GM12878 (cell line): ENCODE measurements around the gene NKX2-2. TPM values are rescaled to one million over a fixed set of nuclear protein-coding genes. Genes with fewer than 3 reads are reported as not detected.

Source experiments
- ATAC-seq: fragments of 200-7000 bp; cut with Tn5 transposase; 3 replicates; pipeline ENCODE4 v1.9.1; 2020; ENCODE audit warnings: mild to moderate bottlenecking, moderate library complexity
- BruUV-seq: library from RNA; stranded (reverse); fragments of 400-500 nt; replicated peaks from 2 replicates; lab custom pipeline; 2021; lab: Mats Ljungman, UMichigan
- CTCF ChIA-PET: fragments of 300-600 bp; sonication (Branson Sonifier 250); formaldehyde crosslinking; extraction: SDS; loops from one replicate; lab custom pipeline; 2021; ENCODE audit warnings: inconsistent platforms; lab: Yijun Ruan, JAX
- POLR2A ChIA-PET: fragments of 350-600 bp; formaldehyde crosslinking; extraction: SDS; loops from one replicate; lab custom pipeline; 2021; ENCODE audit warnings: inconsistent platforms; lab: Charles Lee
- RAD21 ChIA-PET: fragments of 300-600 bp; sonication (Branson Sonifier 250); formaldehyde crosslinking; loops from one replicate; lab custom pipeline; 2023; ENCODE audit warnings: antibody characterized with exemption; ENCODE audit not compliant: unreplicated experiment; lab: Charles Lee
- SMC1A ChIA-PET: fragments of 300-600 bp; sonication (Branson Sonifier 250); formaldehyde crosslinking; loops from one replicate; lab custom pipeline; 2023; ENCODE audit not compliant: unreplicated experiment, uncharacterized antibody; lab: Charles Lee
- DNase-seq: peaks from one replicate; pipeline ENCODE4 v3.0.0-alpha.2; 2011; ENCODE audit warnings: low read depth, low spot score
- FAIRE-seq: peaks from 3 replicates; lab custom pipeline; 2011; peaks lifted over from hg19 to GRCh38; lab: Jason Lieb, UNC
- H2AFZ ChIP-seq: 2 replicates; pipeline ENCODE4 v1.6.0; 2011; ENCODE audit warnings: low read depth, low read length, control low read depth; ENCODE audit not compliant: control insufficient read depth
- H3K27ac ChIP-seq: 2 replicates; pipeline ENCODE4 v1.5.1; 2011; ENCODE audit warnings: control low read depth; ENCODE audit not compliant: control insufficient read depth, insufficient read depth
- H3K27me3 ChIP-seq, 2 experiments: replicated peaks in 1 of 2; 2 replicates each; pipeline versions ENCODE4 v1.6.0 to v1.6.1; 2011; ENCODE audit warnings: low read length in 1 of 2; ENCODE audit not compliant: control insufficient read depth in 2 of 2, insufficient read depth in 2 of 2
- H3K36me3 ChIP-seq, 2 experiments: 2 replicates each; pipeline ENCODE4 v1.5.1; 2011; ENCODE audit warnings: low read length in 1 of 2; ENCODE audit not compliant: control insufficient read depth in 2 of 2, insufficient read depth in 2 of 2
- H3K4me1 ChIP-seq: 2 replicates; pipeline ENCODE4 v1.6.1; 2011; ENCODE audit warnings: mild to moderate bottlenecking, low read length, moderate library complexity, mixed read lengths; ENCODE audit not compliant: control insufficient read depth, insufficient read depth
- H3K4me2 ChIP-seq: 2 replicates; pipeline ENCODE4 v1.6.0; 2011; ENCODE audit warnings: control low read depth; ENCODE audit not compliant: control insufficient read depth, insufficient read depth
- H3K4me3 ChIP-seq: fragments of 200-600 bp; sonication (generic); 2 replicates; pipeline ENCODE4 v1.5.1; 2016
- H3K79me2 ChIP-seq: 2 replicates; pipeline ENCODE4 v1.6.0; 2011; ENCODE audit warnings: low read length; ENCODE audit not compliant: control insufficient read depth, insufficient read depth
- H3K9ac ChIP-seq: 2 replicates; pipeline ENCODE4 v1.8.0; 2011; ENCODE audit warnings: low read length, control low read depth, mixed read lengths; ENCODE audit not compliant: control insufficient read depth, insufficient read depth
- H3K9me3 ChIP-seq: replicated peaks from 3 replicates; pipeline ENCODE4 v1.5.1; 2011; ENCODE audit warnings: mild to moderate bottlenecking, low read length; ENCODE audit not compliant: control insufficient read depth, insufficient read depth
- H4K20me1 ChIP-seq: 2 replicates; pipeline ENCODE4 v1.6.0; 2011; ENCODE audit not compliant: control insufficient read depth, insufficient read depth
- E2F4 ChIP-seq: IDR thresholded peaks from 2 replicates; pipeline ENCODE4 v1.6.1; 2012; ENCODE audit warnings: low read depth, low read length, improper control_type of control experiment
- ESRRA ChIP-seq: IDR thresholded peaks from 2 replicates; pipeline ENCODE4 v1.6.1; 2012; ENCODE audit warnings: mild to moderate bottlenecking, low read length, improper control_type of control experiment
- FOS ChIP-seq: IDR thresholded peaks from 3 replicates; pipeline ENCODE4 v1.6.1; 2011; ENCODE audit warnings: borderline replicate concordance; ENCODE audit not compliant: insufficient read length; ENCODE audit errors: extremely low read depth
- FOXM1 ChIP-seq: IDR thresholded peaks from 2 replicates; pipeline ENCODE4 v1.6.1; 2012; ENCODE audit warnings: low read depth, mild to moderate bottlenecking, inconsistent platforms, low read length, moderate library complexity
- GABPA ChIP-seq: IDR thresholded peaks from 2 replicates; pipeline ENCODE4 v1.6.1; 2014; ENCODE audit warnings: antibody characterized with exemption, low read depth, mild to moderate bottlenecking, inconsistent platforms
- HDAC6 ChIP-seq: fragments of 200-600 bp; sonication (generic); IDR thresholded peaks from one replicate; pipeline ENCODE4 v1.8.0; 2017; ENCODE audit warnings: antibody characterized with exemption; ENCODE audit not compliant: unreplicated experiment
- NFIC ChIP-seq: IDR thresholded peaks from 2 replicates; pipeline ENCODE4 v1.6.1; 2012; ENCODE audit warnings: low read depth, mild to moderate bottlenecking, inconsistent platforms, low read length, moderate library complexity
- NR2C2 ChIP-seq: IDR thresholded peaks from 2 replicates; pipeline ENCODE4 v1.6.1; 2011; ENCODE audit warnings: borderline replicate concordance, low read depth; ENCODE audit not compliant: control insufficient read depth, insufficient read length
- PML ChIP-seq: IDR thresholded peaks from 2 replicates; pipeline ENCODE4 v1.6.1; 2012; ENCODE audit warnings: low read length, inconsistent platforms
- REST ChIP-seq: IDR thresholded peaks from 2 replicates; pipeline ENCODE4 v1.6.1; 2012; ENCODE audit warnings: mild to moderate bottlenecking, low read depth, low read length
- SMARCA5 ChIP-seq: fragments of 450-650 bp; IDR thresholded peaks from 2 replicates; pipeline ENCODE4 v1.6.1; 2017; ENCODE audit warnings: mild to moderate bottlenecking
- SPI1 ChIP-seq: IDR thresholded peaks from 2 replicates; pipeline ENCODE4 v1.6.1; 2011; ENCODE audit warnings: low read depth, mild to moderate bottlenecking, low read length, moderate library complexity, borderline replicate concordance; ENCODE audit not compliant: insufficient read depth
- TCF7 ChIP-seq: IDR thresholded peaks from 2 replicates; pipeline ENCODE4 v1.6.1; 2014; ENCODE audit warnings: antibody characterized with exemption, borderline replicate concordance
- USF1 ChIP-seq: IDR thresholded peaks from 2 replicates; pipeline ENCODE4 v1.6.1; 2011; ENCODE audit warnings: borderline replicate concordance, low read depth, mild to moderate bottlenecking, moderate library complexity, mixed read lengths, low read length; ENCODE audit not compliant: insufficient read depth; ENCODE audit errors: extremely low read length
- ZBED1 ChIP-seq: IDR thresholded peaks from 2 replicates; pipeline ENCODE4 v1.6.1; 2016; ENCODE audit warnings: borderline replicate concordance
- ZBTB33 ChIP-seq: fragments of 450-650 bp; IDR thresholded peaks from 2 replicates; pipeline ENCODE4 v1.6.1; 2017; ENCODE audit warnings: mild to moderate bottlenecking
- WGBS: methylation state at CpG from one replicate; pipeline ENCODE4 v1.1.6; 2016; ENCODE audit warnings: low lambda C conversion rate; ENCODE audit not compliant: insufficient replicate concordance, insufficient coverage; ENCODE audit errors: missing lambda C conversion rate; 5-methylcytosine and 5-hydroxymethylcytosine counted together
- in situ Hi-C: fragments of 300-500 bp; cut with MboI; formaldehyde crosslinking; loops from 9 replicates; pipeline ENCODE4 v1.14.3; 2018; ENCODE audit warnings: mixed read lengths
- intact Hi-C: fragments of 100-400 bp; cut with micrococcal nuclease; formaldehyde crosslinking; loops from one replicate; pipeline ENCODE4 v1.14.2; 2022; ENCODE audit not compliant: unreplicated experiment
- polyA plus RNA-seq, 11 experiments: library from polyadenylated mRNA; depleted of rRNA in 4 of 11; unstranded in 6 of 11; stranded (reverse) in 5 of 11; fragments of >200 nt; fragmentation: Nextera tagmentation in 4 of 11; fragmentation: Illumina TruSeq in 1 of 11; extraction: Ambion mirVana in 4 of 11; extraction: Trizol in 1 of 11; gene quantifications; 1 replicate in 1 of 11; 2 replicates in 10 of 11; pipeline versions ENCODE4 v1.2.1 to v1.2.3, GENCODE V29; 2011 to 2016; ENCODE audit warnings: inconsistent platforms in 2 of 11, missing spikeins in 2 of 11, low read depth in 1 of 11
- total RNA-seq, 4 experiments: library from RNA; depleted of rRNA in 3 of 4; stranded (reverse); fragments of >200 nt in 3 of 4; fragmentation: Illumina TruSeq in 1 of 4; extraction: Trizol in 1 of 4; gene quantifications; 2 replicates each; pipeline versions ENCODE4 v1.2.1 to v1.2.3, GENCODE V29; 2013 to 2021

NKX2-2 gene
- total and polyA plus RNA-seq, 10 of the 15 experiments (the other 5 are each of a cell fraction or from before 2014, with no cell fraction given), result not detected

GRCh38 chr20:21523281-21523868 is 9.5 kb upstream of the NKX2-2 start:
- Histone ChIP-seq H3K27me3 (peaks cover 7 to 22% of the 10 kb centered on the region in 2 experiments), H3K79me2 (no peaks in the 10 kb centered on the region), H3K9ac (no peak overlapping the region), H3K4me3 (no peak overlapping the region), H3K9me3 (no peaks in the 10 kb centered on the region), H3K4me1 (no peaks in the 10 kb centered on the region), H3K4me2 (no peak overlapping the region), H3K36me3 (no peaks in the 10 kb centered on the region), H4K20me1 (no peaks in the 10 kb centered on the region; the same call in 1 of the 2 replicates), H3K27ac (no peak overlapping the region), H2AFZ (no peak overlapping the region)
- ATAC-seq (no peak), FAIRE-seq (no peak), DNase-seq (no peak)
- POLR2A ChIA-PET, result no interaction called here
- SMC1A ChIA-PET, result interaction anchor here (1.7 kb wide), 1 partner anchor 48 kb away, joined by 11 read pairs; no protein-coding TSS in a partner anchor
- intact Hi-C loops (no loop called here), in situ Hi-C loops (loop anchor here (10.0 kb wide), 1 partner anchor 51 kb away; no protein-coding TSS in a partner anchor)
- RAD21 ChIA-PET, result interaction anchor here (1.0 kb wide), 1 partner anchor 92 kb away, joined by 3 read pairs; no protein-coding TSS in a partner anchor
- TF ChIP-seq NFIC, result no peak
- TF ChIP-seq E2F4, result no peak
- TF ChIP-seq ZBED1, result no peak
- no peak for TF ChIP-seq ZBTB33
- no peak for TF ChIP-seq REST
- no peak for TF ChIP-seq FOS
- TF ChIP-seq USF1, result no peak
- no peak for TF ChIP-seq PML
- TF ChIP-seq HDAC6, result no peak
- TF ChIP-seq GABPA, result no peak
- no peak for TF ChIP-seq SPI1
- TF ChIP-seq TCF7, result no peak
- TF ChIP-seq SMARCA5, result no peak
- no peak for TF ChIP-seq FOXM1
- no peak for TF ChIP-seq NR2C2
- TF ChIP-seq ESRRA, result no peak
- 24% methylated on average over 19 of the region's 19 CpGs for WGBS
- CTCF ChIA-PET, result interaction anchor here (0.8 to 1.7 kb wide), 2 partner anchors 18 to 92 kb away, joined by 4 read pairs; no protein-coding TSS in a partner anchor
- no TSS peak for BruUV-seq
